ENCODE results near the gene BCL2.

BCL2 gene

DNA sequence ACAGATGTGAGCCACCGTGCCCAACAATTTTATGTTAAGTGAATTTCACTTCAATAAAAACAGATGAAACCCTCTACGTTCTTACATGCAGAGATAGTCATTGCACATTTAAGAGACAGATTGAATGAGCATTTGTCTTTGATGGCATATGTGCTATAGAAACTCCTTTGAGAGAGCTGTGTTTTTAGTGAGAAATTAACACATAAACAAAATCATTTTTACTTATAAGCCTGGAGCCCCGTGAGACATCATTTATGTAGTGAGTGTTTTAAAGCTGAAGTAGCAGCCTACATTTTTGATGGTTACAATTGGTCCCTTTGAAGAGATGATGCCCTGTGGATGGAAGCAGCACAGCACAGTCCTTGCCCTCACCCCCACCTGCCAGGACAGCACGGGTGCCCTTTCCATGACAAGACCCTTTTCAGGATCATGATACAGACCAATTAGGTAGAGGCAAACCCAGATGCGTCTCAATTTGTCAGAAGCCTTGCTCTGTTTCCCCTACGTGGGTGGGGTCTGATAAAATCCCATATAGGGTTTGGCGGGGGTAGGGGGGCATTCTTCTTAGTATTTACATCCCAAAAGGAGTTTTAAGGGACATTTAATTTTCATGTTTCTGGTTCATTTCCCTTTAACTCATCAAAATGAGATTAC lies 237.1 kb downstream of the BCL2 start:
- FAIRE-seq: no peak

DNA sequence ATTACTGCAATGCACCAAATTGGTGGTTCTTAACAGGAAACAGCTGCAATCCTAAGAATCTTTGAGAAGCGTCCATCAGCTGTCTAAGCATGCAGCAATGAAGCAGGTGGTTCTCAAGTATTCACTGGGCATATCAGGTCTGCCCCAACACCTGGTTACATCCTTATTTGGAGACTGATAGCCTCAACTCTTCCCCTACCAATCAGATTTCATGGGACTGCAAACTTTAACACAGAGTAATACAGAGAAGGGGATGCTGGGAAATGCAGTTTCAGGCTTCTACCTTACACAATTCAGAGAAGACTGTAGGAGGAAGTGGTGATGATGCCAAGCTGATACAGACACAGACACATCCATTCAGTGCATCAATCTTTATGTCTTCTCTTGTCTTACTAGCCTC lies 240.5 kb downstream of the BCL2 start:
- FAIRE-seq: no peak

DNA sequence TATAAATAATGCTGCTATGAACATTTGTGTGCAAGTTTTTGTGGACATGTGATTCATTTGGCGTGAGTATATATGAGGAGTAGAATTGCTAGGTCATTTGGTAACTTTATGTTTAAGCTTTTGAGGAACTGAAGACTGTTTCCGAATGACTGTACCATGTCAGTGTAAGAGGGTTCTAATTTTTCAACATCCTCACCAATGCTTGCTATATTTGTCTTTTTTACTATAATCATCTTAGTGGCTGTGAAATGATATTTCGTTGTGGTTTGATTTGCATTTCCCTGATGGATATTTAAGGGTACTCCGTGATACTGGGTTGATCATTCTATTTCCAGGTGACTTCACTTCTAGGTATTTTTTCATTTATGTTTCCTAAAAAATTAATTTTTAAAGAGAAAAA lies 241.1 kb downstream of the BCL2 start:
- no peak for FAIRE-seq

DNA sequence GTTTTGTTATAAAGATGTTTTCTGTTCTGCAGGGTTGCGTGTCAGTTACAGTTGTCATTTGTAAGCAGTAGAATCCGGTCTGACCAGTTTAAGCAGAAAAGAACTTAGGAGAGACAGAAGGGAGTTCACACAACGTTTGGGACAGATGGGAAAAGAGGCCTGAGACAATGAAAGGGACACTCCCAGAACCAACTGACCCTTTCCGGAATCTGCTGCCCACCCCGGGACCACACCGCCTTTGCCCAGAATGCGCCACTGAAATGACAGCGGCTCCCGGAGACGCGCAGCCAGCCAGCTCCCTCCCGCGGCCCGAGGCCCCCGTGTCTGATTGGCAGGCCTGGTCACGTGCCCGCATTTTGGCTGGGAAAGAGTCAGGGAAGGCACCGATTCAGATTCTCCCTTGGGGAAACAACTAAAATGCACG lies 244.6 kb downstream of the BCL2 start:
- no peak for FAIRE-seq

DNA sequence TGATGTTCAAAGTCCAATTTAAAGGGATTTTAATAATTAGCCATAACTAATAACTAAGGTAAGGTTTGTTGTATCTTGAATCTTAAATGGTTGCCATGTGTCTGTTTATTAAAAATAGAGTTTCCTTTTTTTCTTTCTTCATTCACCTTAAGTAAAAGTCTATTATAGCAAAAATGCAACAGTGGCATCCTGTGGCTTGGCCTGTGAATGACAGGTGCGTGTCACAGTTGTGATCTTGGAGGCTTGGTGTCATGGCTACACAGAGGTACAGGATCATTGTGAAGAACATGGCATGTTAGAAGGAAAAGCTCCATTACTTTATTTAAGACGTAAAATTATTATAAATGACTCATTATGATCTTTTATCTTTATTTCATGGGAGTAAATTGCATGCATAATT lies 246.1 kb downstream of the BCL2 start:
- no peak for FAIRE-seq

Data from G401.6 (cell line).